RWPE1 (cell line): ENCODE results near the gene TMEM60.

Source experiments
- CTCF ChIA-PET: fragments of 350-600 bp; sonication (Branson Sonifier 250); formaldehyde crosslinking; extraction: SDS; loops from one replicate; lab custom pipeline; 2021; lab: Yijun Ruan, JAX
- POLR2A ChIA-PET: fragments of 400-600 bp; formaldehyde crosslinking; extraction: SDS; loops from one replicate; lab custom pipeline; 2020; ENCODE audit warnings: antibody characterized with exemption; ENCODE audit not compliant: low non-redundant PET; lab: Yijun Ruan, JAX
- DNase-seq: peaks from one replicate; pipeline ENCODE4 v3.0.0; 2012; ENCODE audit warnings: low spot score
- H3K27ac ChIP-seq: fragments of 450-650 bp; 2 replicates; pipeline ENCODE4 v1.5.1; 2017
- CTCF ChIP-seq: fragments of 450-650 bp; conservative IDR thresholded peaks from 2 replicates; pipeline ENCODE4 v1.5.1; 2017; ENCODE audit warnings: low read depth, mild to moderate bottlenecking

The TMEM60 gene

GRCh38 chr7:77798394-77799077, at the start of gene TMEM60, which contains the start of gene PHTF2:
Gene TMEM60 (minus strand): TSS chr7:77798434. CDS start chr7:77794373, 4,061 bp downstream.
Gene PHTF2 (plus strand): TSS chr7:77798773.
- ChIA-PET POLR2A (no interaction called here), CTCF (interaction anchor here (0.7 to 1.0 kb wide), 2 partner anchors 38 to 363 kb away, joined by 3 to 6 read pairs; no protein-coding TSS in a partner anchor)
- peak; percentile 75 for TF ChIP-seq CTCF
- peak within 1 kb of the TSS; percentile 90 for H3K27ac ChIP-seq
- DNase-seq = peak; percentile 96

- ChIA-PET POLR2A (no interaction called here), CTCF (interaction anchor here (0.6 kb wide), 1 partner anchor 54 kb away, joined by 3 read pairs; no protein-coding TSS in a partner anchor)
- DNase-seq = no peak
- no peak for TF ChIP-seq CTCF
- H3K27ac ChIP-seq = no peak overlapping the region
These were observed 48.3 kb upstream of the TMEM60 start for GRCh38 chr7:77846317-77847092.

- no peak for DNase-seq
- TF ChIP-seq CTCF = no peak
- POLR2A ChIA-PET = no interaction called here
- CTCF ChIA-PET = no interaction called here
- no peak overlapping the region for H3K27ac ChIP-seq
These were observed 45.0 kb upstream of the TMEM60 start for GRCh38 chr7:77843194-77843593.

- no peak for TF ChIP-seq CTCF
- POLR2A ChIA-PET = no interaction called here
These were observed 41.7 kb upstream of the TMEM60 start for GRCh38 chr7:77839919-77840318.

GRCh38 chr7:77838929-77839491, 40.8 kb upstream of the TMEM60 start:
- ChIA-PET CTCF (interaction anchor here (1.1 kb wide), 1 partner anchor 65 kb away, joined by 4 read pairs; no protein-coding TSS in a partner anchor), POLR2A (no interaction called here)
- no peak for TF ChIP-seq CTCF
- no peak overlapping the region for H3K27ac ChIP-seq
- DNase-seq = no peak

More at GRCh38 chr7:77839919-77840318, 41.7 kb upstream of the TMEM60 start:
- CTCF ChIA-PET = interaction anchor here (1.1 kb wide), 1 partner anchor 64 kb away, joined by 4 read pairs; no protein-coding TSS in a partner anchor
- no peak for DNase-seq
- no peak overlapping the region for H3K27ac ChIP-seq

- no peak for TF ChIP-seq CTCF
- POLR2A ChIA-PET = no interaction called here
- no peak for DNase-seq
- CTCF ChIA-PET = interaction anchor here (0.7 kb wide), 1 partner anchor 206 kb away, joined by 3 read pairs; no protein-coding TSS in a partner anchor
- H3K27ac ChIP-seq = no peak overlapping the region
These were observed 39.7 kb upstream of the TMEM60 start for GRCh38 chr7:77837966-77838365.
